Lung (tissue), 12 donors: Measurements from ENCODE around the gene CEND1. TPM values are rescaled to one million over a fixed set of nuclear protein-coding genes. Genes with fewer than 3 reads are reported as not detected.

Experiments
- ATAC-seq: fragments of 200-7000 bp; cut with Tn5 transposase; one replicate; pipeline ENCODE4 v1.9.1; 2020; ENCODE audit warnings: moderate number of reproducible peaks; ENCODE audit not compliant: insufficient read depth, low FRiP score
- DNase-seq, 3 donors: peaks; one replicate each; pipeline ENCODE4 v3.0.0-alpha.2; 2013 to 2017
- H3K27ac ChIP-seq, 2 donors: one replicate each; pipeline ENCODE4 v1.5.1; 2013; ENCODE audit warnings: mild to moderate bottlenecking in 2 of 2, moderate library complexity in 2 of 2, control low read depth in 1 of 2, inconsistent platforms in 1 of 2, low read depth in 1 of 2, low read length in 1 of 2
- H3K27me3 ChIP-seq, 3 donors: one replicate each; pipeline ENCODE4 v1.5.1; 2013; ENCODE audit warnings: low read length in 2 of 3; ENCODE audit not compliant: control insufficient read depth in 3 of 3, insufficient read depth in 3 of 3
- H3K36me3 ChIP-seq, 4 donors: one replicate each; pipeline ENCODE4 v1.5.1; 2013; ENCODE audit warnings: low read length in 4 of 4, mild to moderate bottlenecking in 1 of 4, moderate library complexity in 1 of 4; ENCODE audit not compliant: control insufficient read depth in 4 of 4, insufficient read depth in 4 of 4
- H3K4me1 ChIP-seq, 5 donors: one replicate each; pipeline ENCODE4 v1.5.1; 2013; ENCODE audit warnings: low read length in 5 of 5, mild to moderate bottlenecking in 2 of 5, moderate library complexity in 1 of 5; ENCODE audit not compliant: control insufficient read depth in 5 of 5, insufficient read depth in 5 of 5
- H3K4me3 ChIP-seq: one replicate; pipeline ENCODE4 v1.5.1; 2013; ENCODE audit warnings: mild to moderate bottlenecking, control low read depth, moderate library complexity
- H3K9ac ChIP-seq, 2 donors: one replicate each; pipeline ENCODE4 v1.5.1; 2013; ENCODE audit warnings: low read length in 2 of 2, control low read depth in 1 of 2; ENCODE audit not compliant: insufficient read depth in 1 of 2
- H3K9me3 ChIP-seq, 4 donors: one replicate each; pipeline ENCODE4 v1.5.1; 2013; ENCODE audit warnings: low read length in 3 of 4, mild to moderate bottlenecking in 1 of 4, moderate library complexity in 1 of 4; ENCODE audit not compliant: control insufficient read depth in 4 of 4, insufficient read depth in 3 of 4
- CTCF ChIP-seq: IDR thresholded peaks from 2 replicates; pipeline ENCODE4 v1.5.1; 2012; ENCODE audit warnings: mild to moderate bottlenecking; ENCODE audit errors: control extremely low read depth, extremely low read depth
- WGBS, 2 donors: extraction: QIAGEN DNeasy Blood & Tissue Kit; methylation state at CpG; one replicate each; pipeline ENCODE4 v1.1.7; 2013; 5-methylcytosine and 5-hydroxymethylcytosine counted together
- polyA plus RNA-seq, 2 donors: library from polyadenylated mRNA; stranded (reverse); fragments of 200-250 nt; gene quantifications; one replicate each; pipeline ENCODE4 v1.2.1, GENCODE V29; 2013
- total RNA-seq, 2 donors: library from RNA; depleted of rRNA in 1 of 2; stranded (reverse); fragments of >200 nt in 1 of 2; gene quantifications; one replicate each; pipeline ENCODE4 v1.2.1, GENCODE V29; 2014 to 2021
- donor health status: control.
- donor health status: control.
- donor health status: Bipolar disorder and iron deficiency.
- donor health status: healthy.
- donor health status: DM: yes; HTN: yes; CAD: no.

CEND1 gene
- total and polyA plus RNA-seq, 4 donors, result 0.10 to 0.18 (median 0.14) TPM; not detected in 1

GRCh38 chr11:746289-747157, 43.4 kb downstream of the CEND1 start:
- H3K36me3 ChIP-seq, result no peaks in the 10 kb centered on the region
- WGBS, 2 donors, result 22 to 25% methylated on average over 45 to 46 of the region's 46 CpGs
- no peak for TF ChIP-seq CTCF
- H3K27me3 ChIP-seq, result no peaks in the 10 kb centered on the region
- ATAC-seq (peak; percentile 8), DNase-seq (peak in 1 of 3 donors; percentile 31)
- H3K9me3 ChIP-seq, result no peaks in the 10 kb centered on the region
- peak overlapping the region; percentile 99 for H3K4me3 ChIP-seq
- H3K27ac ChIP-seq, result peak overlapping the region; percentile 93 to 96
- H3K4me1 ChIP-seq, result peaks cover 0 to 17% (median 6%) of the 10 kb centered on the region in 5 donors
- H3K9ac ChIP-seq, result no peak overlapping the region

GRCh38 chr11:745428-745827, 44.5 kb downstream of the CEND1 start:
- Histone ChIP-seq H3K4me1 (peaks cover 0 to 17% (median 6%) of the 10 kb centered on the region in 5 donors), H3K36me3 (no peaks in the 10 kb centered on the region), H3K9ac (no peak overlapping the region), H3K4me3 (no peak overlapping the region), H3K27me3 (no peaks in the 10 kb centered on the region), H3K9me3 (no peaks in the 10 kb centered on the region), H3K27ac (no peak overlapping the region)
- 7 to 35% methylated on average over 1 of the region's 1 CpG for WGBS, 2 donors
- no peak for TF ChIP-seq CTCF
- DNase-seq (no peak), ATAC-seq (no peak)

GRCh38 chr11:742571-743201, 47.2 kb downstream of the CEND1 start:
- WGBS, 2 donors, result 86 to 93% methylated on average over 4 of the region's 4 CpGs

More at GRCh38 chr11:742571-743201, 47.2 kb downstream of the CEND1 start:
- DNase-seq (no peak), ATAC-seq (no peak)
- TF ChIP-seq CTCF, result no peak
- Histone ChIP-seq H3K36me3 (no peaks in the 10 kb centered on the region), H3K9me3 (no peaks in the 10 kb centered on the region), H3K27me3 (no peaks in the 10 kb centered on the region), H3K9ac (no peak overlapping the region), H3K27ac (no peak overlapping the region), H3K4me1 (peaks cover 0 to 6% (median 0%) of the 10 kb centered on the region in 5 donors), H3K4me3 (no peak overlapping the region)
